Forelimb muscle (tissue), 1 donor: ENCODE data around the gene SYS1. TPM values are rescaled to one million over a fixed set of nuclear protein-coding genes. Genes with fewer than 3 reads are reported as not detected.

ENCODE experiments used
- DNase-seq: peaks from one replicate; pipeline ENCODE4 v3.0.0-alpha.2; 2013; ENCODE audit warnings: low read depth
- polyA plus RNA-seq: library from polyadenylated mRNA; unstranded; fragments of 120-200 nt; gene quantifications from one replicate; pipeline ENCODE4 v1.2.1, GENCODE V29; 2013; ENCODE audit not compliant: insufficient read length

Gene SYS1
- polyA plus RNA-seq, 1 donor, result 14.2 TPM

DNA sequence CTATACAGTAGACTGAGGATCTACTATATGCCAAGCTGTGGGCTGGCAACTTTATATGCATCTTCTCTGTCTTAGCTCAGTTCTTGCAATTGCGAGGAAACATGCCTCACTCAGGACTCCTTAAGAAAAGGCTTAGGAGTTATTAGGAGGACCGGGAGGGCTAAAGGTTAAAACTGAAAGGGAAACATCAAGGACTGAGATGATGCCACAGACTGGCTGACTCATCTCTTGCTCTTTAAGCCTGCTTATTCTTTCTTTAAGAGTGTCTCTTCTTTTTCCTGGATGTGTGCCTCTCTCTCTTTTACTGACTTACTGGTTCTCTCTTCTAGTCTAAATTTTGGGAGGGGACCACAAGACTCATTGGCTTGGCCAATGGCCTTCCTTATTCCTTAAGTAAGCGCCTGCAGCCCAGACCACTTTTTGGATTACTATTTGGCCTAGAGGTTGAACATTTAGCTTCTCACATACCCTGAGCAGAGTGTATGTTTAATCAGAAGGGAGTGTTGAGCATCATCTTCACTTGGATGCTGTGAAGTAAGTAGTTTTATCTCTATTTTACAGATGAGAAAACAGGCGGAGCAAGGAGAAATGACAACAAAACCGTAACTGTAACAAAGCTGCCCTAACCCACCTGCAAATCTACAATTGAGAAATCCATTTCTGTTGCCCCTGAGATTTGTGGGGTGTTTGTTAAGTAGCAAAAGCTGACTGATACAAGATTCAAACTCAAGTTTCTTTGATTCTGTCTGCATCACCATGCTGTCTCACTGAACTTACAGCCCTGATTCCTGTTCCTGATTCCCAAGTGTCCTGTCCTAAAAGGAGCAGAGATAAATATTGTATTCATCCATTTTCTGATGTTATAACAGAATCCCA, 7.5 kb upstream of the SYS1 start:
- DNase-seq, result no peak

DNA sequence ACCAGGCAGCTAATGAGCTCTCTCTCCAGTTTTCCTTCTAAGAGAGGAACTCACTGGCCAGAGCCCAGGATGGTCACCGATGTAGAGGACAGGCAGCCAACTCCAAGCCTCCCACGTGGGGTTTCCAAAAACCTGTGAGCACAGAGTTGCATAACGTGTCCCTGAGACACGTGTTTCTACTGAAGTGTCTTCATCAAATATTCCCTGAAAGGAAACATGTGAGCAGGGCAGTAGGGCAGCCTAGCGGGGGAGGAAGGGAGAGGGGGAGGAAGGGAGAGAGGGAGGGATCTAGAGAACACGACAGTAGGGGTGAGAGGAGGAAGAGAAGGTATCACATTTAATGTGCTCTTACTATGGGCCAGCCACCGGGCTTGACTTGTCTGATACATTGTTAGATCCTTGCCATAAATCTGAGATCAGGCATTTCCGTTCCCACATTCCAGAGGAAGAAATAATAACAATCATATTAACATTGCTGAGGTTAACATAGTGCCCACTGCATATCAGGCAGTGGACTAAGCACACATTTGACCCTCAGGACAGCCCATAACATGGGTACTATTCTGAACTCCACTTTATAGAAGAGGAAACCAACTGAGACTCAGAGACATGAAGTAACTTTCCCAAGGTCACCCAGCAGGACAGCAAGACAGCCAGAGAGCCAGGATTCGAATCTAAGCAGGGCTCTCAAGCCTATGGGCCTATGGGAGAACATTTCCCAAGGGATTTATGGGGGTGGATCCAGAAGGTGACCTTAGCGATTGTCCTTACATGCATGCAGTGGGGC, 4.5 kb upstream of the SYS1 start:
- no peak for DNase-seq

DNA sequence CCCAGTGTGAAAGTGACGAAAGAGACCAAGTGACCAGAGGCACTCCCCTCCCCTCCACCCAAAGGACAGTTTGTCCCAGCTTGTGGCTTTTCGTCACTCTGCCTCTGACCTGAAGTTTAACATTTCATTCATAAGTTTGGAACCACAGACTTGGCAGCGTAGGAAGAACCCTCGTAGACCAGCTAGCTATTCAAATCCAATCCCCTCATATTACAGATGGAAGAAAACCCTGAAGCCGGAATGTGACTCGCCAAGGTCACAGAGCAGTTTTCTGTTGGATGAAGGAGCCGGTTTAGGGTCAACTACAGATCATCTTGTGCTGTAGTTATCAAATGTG, 3.9 kb upstream of the SYS1 start:
- DNase-seq, result no peak

DNA sequence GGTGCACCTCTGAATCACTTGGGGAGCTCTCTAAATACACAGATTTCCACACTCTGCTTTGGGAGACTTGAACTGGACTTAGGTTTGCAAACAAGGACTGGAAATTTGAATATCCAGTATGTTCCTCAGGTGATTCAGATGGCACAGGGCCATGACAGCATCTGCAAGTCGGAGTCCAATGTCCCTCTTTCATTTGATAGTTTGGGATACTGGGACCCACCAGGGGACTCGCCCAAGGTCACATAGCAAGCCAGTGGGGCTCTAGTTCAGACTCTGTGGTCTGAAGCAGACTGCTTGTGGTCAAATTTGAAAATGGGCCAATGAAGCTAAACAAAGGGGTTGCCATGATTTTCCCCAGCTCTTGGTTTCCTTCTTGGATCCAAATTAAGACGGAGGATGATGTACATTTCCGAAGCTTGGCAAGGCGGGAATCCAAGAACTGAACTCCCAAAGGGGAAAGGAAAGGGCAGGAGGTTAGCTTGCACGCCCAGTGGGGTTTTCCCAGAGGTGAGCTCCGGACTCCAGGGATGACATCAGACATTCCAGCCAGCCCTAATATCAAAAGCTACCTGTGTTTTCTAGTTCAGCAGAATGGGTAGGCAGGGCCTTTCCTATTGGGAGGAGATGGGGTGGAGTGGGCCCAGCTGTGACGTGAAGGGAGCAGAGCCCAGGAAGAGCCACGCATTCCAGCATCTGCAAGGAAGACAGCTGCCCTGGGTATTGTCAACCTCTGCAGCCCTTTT, 3.4 kb upstream of the SYS1 start:
- no peak for DNase-seq

DNA sequence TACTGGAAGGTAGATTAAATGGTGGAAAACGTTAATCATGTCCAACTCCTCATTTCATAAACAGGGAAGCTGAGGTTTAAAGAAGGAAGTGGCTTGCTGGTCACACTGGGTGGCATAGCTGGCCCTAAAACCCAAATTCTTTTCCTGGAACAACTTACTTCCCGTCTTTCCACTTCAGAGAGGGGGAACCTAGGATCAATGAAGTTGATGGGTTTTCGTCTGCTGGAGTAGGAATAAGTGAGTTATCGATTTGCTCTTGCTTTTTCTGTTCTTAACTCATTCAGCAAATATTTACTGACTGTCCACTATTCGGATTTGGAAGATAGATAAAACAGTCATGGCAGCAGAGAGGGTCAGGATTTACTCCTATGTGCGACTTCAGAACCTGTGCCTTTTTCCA, 1.2 kb upstream of the SYS1 start:
- no peak for DNase-seq

DNA sequence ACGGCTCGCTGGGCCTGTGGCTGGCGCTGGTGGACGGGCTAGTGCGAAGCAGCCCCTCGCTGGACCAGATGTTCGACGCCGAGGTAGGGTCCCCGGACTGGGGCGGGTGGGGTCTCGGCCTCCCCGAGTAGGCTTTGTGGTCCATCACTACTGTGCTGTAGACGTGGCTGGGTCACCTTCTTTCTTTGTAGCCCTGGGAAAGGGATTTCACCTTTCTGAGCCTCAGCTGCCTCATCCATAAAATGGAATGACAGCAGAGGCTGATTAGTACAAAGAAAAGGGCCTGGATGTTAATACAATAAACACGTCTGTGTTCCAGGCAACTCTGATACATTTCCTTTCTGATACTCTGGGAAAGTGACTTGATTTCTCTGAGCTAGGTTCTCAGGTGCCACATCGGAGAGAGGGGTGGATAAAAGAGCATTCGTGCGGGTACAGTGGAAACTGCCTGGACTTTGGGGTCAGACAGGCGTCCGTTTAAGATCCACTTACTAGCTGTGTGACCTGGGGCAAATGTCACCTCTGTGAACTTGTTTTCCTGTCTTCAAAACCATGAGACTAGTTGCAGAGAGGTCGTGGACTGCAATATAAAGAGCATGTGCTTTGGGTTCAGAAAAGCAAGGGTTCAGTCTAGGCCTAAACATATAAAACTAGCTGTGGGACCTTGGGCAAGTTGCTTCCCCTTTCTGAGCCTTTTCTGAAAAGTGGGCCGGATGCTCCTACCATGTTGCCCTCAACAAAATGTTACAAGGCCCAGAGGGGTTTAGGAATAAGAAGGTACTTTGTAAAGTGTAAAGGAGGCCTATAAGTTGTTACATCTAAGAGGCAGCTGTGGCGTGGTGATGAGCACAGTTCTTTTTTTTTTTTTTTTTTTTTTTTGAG, 896 bp downstream of the SYS1 start:
- DNase-seq, result no peak

DNA sequence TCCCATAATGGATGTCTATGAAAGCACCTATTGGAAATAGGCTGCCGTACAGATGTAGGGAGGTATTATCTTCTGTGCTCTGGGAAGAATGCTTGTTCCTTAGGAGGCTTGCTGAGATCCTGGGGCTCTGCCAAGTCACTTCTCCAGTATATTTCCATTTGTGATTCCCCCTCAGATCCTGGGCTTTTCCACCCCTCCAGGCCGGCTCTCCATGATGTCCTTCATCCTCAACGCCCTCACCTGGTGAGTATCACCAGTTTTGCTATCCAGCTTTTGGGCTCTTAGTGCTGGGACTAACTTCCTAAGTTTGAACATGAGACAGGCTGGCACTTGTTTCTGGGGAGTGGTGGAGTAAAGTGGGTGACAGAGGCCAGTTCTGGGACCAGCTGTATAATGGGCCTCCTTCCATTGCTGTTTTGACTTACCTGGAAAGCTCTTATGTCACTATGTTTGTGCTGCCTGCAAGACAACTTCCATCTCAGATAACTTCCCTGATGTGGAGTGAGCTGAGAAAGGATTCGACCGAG, 2.6 kb downstream of the SYS1 start:
- DNase-seq, result no peak

DNA sequence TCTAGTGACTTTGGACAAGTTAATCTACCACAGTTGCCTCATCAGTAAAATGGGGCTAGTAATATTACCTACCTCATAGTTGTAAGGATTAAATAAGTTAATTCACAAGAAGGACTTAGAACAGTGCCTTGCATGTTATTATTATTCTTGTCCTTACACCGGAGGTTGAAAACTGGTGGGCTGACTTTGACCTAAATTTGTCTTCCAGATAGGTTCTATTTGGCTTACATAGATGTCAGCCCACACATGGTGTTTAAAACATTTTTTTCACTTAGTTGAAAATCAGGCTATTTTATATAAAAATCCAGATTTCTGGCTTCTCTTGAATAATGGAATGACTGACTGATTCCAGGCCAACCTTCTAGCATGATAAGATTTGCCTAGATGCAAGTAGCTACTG, 3.2 kb downstream of the SYS1 start:
- DNase-seq, result no peak

- DNase-seq, result no peak
Measured at GRCh38 chr20:45366631-45367030, 3.7 kb downstream of the SYS1 start.

- DNase-seq, result no peak
Measured at GRCh38 chr20:45367126-45367525, 4.2 kb downstream of the SYS1 start.

DNA sequence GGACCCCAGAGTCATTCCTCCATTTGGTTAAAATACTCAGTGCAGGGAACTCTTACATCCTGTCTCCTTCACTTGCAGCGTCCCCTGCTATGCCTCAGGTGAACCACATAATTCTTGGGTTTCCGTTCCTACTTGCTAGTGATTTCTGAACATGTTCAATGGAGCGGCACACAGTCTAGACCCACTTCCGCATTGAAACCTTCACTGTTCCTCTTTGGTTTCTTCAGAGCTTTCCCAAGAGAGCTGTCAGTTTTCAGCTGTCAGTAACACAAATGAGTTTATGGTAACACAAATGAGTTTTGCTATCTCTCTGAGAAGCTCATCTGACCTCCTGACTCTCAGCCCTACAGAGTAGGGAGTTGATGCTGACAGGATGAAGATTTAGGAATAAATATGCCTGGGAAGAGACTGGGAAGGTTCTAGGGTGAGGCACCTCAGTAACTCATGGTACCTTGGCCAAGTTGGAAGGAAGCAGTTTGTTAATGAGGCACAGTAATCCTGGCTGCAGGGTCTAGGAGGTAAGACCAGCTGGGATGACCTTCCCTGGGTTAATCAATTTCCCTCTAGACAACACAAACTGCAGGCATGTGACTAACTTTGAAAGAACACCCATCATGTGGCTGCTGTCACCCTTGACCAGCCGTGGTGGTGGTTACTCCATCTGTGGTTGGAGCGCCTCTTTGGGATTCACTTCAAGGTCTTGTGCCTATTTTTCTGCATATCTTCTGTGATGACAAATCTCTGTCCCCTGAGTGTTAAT, 5.4 kb downstream of the SYS1 start:
- DNase-seq, result no peak

- DNase-seq, result no peak
Measured at GRCh38 chr20:45370571-45371160, 7.7 kb downstream of the SYS1 start.

GRCh38 chr20:45372241-45372640, 9.3 kb downstream of the SYS1 start:
- DNase-seq, result no peak

GRCh38 chr20:45372646-45373352, 9.8 kb downstream of the SYS1 start:
- DNase-seq, result no peak

DNA sequence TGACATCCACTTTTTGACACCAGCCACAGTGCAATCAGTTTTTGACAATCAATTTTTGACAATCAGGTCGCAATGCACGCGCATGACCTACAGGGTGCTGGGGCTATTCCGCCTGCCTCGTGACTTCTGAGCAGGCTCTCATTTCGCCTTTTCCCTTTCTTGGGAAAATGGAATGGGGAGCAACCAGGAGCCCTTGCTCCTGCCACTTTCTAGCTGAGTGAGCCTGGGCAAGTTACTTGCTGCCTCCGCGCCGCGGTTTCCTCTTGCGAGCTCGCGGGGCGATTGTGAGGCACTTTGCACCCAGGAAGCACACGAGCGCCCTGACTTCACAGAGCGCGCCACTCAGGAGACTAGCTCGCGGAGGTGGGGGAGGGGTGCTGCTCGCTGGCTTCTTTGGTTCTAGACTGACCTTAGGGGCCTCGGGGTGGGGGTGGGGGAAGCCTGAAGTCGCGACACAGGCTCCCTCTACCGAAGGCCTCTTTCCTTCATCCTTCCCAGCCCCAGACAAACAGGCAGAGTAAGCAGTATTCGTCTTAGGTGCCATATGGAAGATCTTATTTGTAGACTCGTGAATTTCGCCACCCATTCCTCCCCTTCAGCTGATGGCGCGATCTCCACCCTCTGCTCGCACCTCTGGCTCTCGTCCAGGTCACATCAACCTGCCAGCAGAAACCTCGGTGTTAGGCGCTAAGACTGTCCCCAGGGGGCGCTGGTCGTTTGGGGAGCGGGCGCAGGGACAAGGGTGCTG, 10.6 kb downstream of the SYS1 start:
- DNase-seq, result no peak

DNA sequence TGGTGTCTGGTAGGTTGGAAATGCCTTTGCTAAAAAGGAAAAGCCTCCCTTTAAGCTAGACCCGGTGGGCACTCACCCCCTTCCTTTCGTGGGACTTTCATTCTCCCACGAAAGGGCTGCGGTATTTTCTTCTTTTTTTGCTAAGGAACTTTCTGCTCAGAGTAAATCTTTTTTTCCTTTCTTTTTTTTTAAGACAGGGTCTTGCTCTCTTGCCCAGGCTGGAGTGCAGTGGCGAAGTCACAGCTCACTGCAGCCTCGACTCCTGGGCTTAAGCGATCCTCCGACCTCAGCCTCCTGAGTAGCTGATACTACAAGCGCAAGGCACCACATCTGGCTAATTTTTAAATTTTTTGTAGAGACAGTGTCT, 11.1 kb downstream of the SYS1 start:
- no peak for DNase-seq

- no peak for DNase-seq
Measured at GRCh38 chr20:45374966-45375365, 12.0 kb downstream of the SYS1 start.

DNA sequence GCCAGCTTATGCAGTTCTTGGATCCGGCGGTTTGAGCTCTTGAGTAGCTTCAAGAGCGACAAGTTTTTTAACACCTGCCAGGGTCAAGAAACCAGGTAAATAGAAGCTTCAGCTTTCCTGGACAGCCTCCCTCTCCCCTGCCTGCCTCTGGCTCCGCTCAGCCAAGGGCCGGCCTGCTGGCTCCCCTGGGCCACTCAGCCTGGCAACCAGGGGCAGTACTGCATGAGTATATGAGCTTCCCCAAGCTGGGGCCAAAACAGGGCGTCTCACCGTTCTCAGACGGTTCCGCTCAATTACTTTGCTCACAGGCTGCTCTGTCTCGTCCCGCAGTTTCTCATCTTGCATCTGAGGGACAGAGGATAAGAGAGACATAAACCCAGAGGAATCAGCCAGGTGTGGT, 14.3 kb downstream of the SYS1 start:
- no peak for DNase-seq

GRCh38 chr20:45378191-45378590, 15.2 kb downstream of the SYS1 start, which contains the start of gene TP53TG5:
Gene TP53TG5 (minus strand): TSS chr20:45378325. CDS start chr20:45378236, 89 bp downstream.
- no peak for DNase-seq
